ENCODE data around the gene BOD1L1. TPM values are rescaled to one million over a fixed set of nuclear protein-coding genes. Genes with fewer than 3 reads are reported as not detected.

BOD1L1 gene
- total and polyA plus RNA-seq, 2 experiments from 2014 or later = 18.2 to 43.2 TPM

- no peaks in the 10 kb centered on the region for H3K9me2 ChIP-seq (ENCODE audit: insufficient read depth)
- Mint-ChIP-seq H3K27me3 (ENCODE audit: insufficient read depth, low read depth, poor library complexity) (no peaks in the 10 kb centered on the region), H3K4me3 (no peak overlapping the region), H3K27ac (no peak overlapping the region), H3K9me3 (no peaks in the 10 kb centered on the region), H3K4me1 (no peaks in the 10 kb centered on the region), H3K36me3 (ENCODE audit: low read depth) (peaks cover 33% of the 10 kb centered on the region)
- no peak overlapping the region for H3K27ac ChIP-seq (ENCODE audit: low read depth)
- H3K27me3 ChIP-seq (ENCODE audit: insufficient read depth) = no peaks in the 10 kb centered on the region
- ATAC-seq (no peak), DNase-seq (ENCODE audit: low spot score) (no peak)
- no peak overlapping the region for H3K4me3 ChIP-seq
- H3K36me3 ChIP-seq (ENCODE audit: insufficient read depth) = peaks cover 10% of the 10 kb centered on the region
- TF ChIP-seq EZH2 (IDR thresholded peaks at IDR 0.05; ENCODE audit: low read depth, unreplicated experiment) = no peak
- no peak for TF ChIP-seq ZNF462 (CRISPR knock-in tag; IDR thresholded peaks at IDR 0.05)
- no peak for TF ChIP-seq JUNB (IDR thresholded peaks at IDR 0.05; ENCODE audit: unreplicated experiment)
- no peak for TF ChIP-seq NANOG (IDR thresholded peaks at IDR 0.05; ENCODE audit: borderline replicate concordance)
- no peak for TF ChIP-seq CTCF (conservative IDR thresholded peaks at IDR 0.05; ENCODE audit: low read depth in 2 of 2)
- no peak for TF ChIP-seq ZNF331 (CRISPR knock-in tag; IDR thresholded peaks at IDR 0.05; ENCODE audit: low read depth)
- TF ChIP-seq CREB1 (CRISPR knock-in tag; IDR thresholded peaks at IDR 0.05; ENCODE audit: low read depth) = no peak
- no peak for TF ChIP-seq REST (IDR thresholded peaks at IDR 0.05; ENCODE audit: unreplicated experiment)
- no peak for TF ChIP-seq EZH2phosphoT487 (IDR thresholded peaks at IDR 0.05; ENCODE audit: unreplicated experiment)
- no peak for TF ChIP-seq ZNF114 (CRISPR knock-in tag; IDR thresholded peaks at IDR 0.05)
- TF ChIP-seq POLR2AphosphoS5 (IDR thresholded peaks at IDR 0.05; ENCODE audit: low read depth) = no peak
- no peak for TF ChIP-seq STAT1 (IDR thresholded peaks at IDR 0.05; ENCODE audit: unreplicated experiment)
- TF ChIP-seq ETS1 (IDR thresholded peaks at IDR 0.05) = no peak
- no peaks in the 10 kb centered on the region for H3K4me1 ChIP-seq (ENCODE audit: insufficient read depth)
- H2AFZ ChIP-seq = no peak overlapping the region
- no peaks in the 10 kb centered on the region for H3K79me2 ChIP-seq (replicated peaks; ENCODE audit: insufficient read depth)
- H3F3A ChIP-seq (replicated peaks; ENCODE audit: low read depth) = no peaks in the 10 kb centered on the region
- H4K20me1 ChIP-seq (replicated peaks; ENCODE audit: insufficient read depth) = no peaks in the 10 kb centered on the region
- H3K4me2 ChIP-seq = no peak overlapping the region
These were observed 36.8 kb downstream of the BOD1L1 start for GRCh38 chr4:13590766-13591165.
